ENCODE measurements around the gene FNDC11. TPM values are rescaled to one million over a fixed set of nuclear protein-coding genes. Genes with fewer than 3 reads are reported as not detected.
A peak's percentile ranks its signal among the peaks of the same experiment; 100 is the strongest.

Gene FNDC11
- total RNA-seq, 1 experiment from 2014 or later, result 1.4 TPM

GRCh38 chr20:63573647-63574131 is 19.7 kb downstream of the FNDC11 start:
- no peak for DNase-seq (ENCODE audit: low spot score)
- in situ Hi-C loops (cut with HindIII; ENCODE audit: low sequenced_read_pairs), result no loop called here

DNA sequence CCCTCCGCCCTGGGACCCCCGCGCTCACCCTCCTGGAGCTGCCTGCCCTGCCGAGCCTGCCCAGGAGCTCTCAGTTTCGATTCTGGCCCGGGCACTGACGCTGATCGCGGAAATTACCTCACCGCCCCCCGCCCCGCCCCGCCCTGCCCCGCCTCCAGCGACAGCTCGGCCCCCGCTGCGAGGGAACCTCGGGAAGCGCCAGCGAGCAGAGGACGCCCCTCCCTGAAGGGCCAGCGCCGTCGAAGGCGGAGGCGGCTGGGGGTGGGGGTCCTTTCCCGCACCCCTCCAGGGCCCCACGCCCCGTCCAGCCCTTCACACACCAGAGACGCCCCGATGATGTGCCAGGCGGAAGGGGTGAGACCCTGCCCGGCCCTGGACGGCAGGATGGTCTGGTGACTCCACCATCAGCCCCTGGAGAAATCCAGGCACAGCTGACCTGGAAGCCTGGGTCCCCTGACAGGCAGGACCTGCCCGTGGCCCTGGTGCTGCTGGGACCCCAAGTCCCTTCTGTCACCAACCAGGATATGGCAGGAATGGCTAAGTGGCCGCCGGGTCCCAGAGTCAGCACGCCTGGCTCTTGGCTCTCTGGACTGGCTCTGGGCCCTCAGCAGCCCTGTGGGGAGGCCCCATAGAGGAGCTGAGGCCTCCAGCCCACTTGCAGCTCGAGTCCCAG is 20.3 kb downstream of the FNDC11 start, which contains the start of gene HELZ2:
HELZ2 (minus strand) TSS at position 84 of the 673 bp plus-strand sequence. CDS start 1,854 bp downstream, outside the sequence.
- DNase-seq (ENCODE audit: low spot score), result no peak
- in situ Hi-C loops (cut with HindIII; ENCODE audit: low sequenced_read_pairs), result no loop called here

GRCh38 chr20:63574829-63575743 is 21.1 kb downstream of the FNDC11 start:
- DNase-seq (ENCODE audit: low spot score), result no peak
- in situ Hi-C loops (cut with HindIII; ENCODE audit: low sequenced_read_pairs), result no loop called here

- in situ Hi-C loops (cut with HindIII; ENCODE audit: low sequenced_read_pairs), result no loop called here
- no peak for DNase-seq (ENCODE audit: low spot score)
Observed at GRCh38 chr20:63576311-63576710, 22.4 kb downstream of the FNDC11 start.

DNA sequence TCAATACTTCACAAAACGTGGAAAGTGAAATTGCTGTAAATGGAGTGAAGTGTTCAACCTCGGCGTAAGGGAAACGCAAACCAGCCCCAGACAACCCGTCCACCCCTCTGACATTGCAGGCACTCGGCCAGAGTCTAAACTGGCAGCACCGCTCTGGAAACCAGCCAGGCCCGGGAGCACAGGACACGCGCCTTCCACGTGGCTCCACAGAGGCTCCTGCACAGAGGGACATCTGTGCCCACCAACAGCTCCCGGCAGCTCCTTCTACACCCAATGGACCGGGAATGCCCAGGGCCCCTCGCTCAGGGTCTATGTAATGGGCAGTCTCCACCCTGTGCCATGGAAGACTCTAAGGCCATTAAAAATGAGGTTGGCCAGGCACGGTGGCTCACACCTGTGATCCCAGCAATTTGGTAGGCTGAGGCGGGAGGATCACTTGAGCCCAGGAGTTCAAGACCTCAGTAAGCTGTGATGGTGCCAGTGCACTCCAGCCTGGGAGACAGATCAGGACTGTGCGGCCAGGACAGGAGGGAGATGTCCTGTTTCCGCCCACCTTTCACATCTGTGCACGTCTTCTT is 23.4 kb downstream of the FNDC11 start:
- in situ Hi-C loops (cut with HindIII; ENCODE audit: low sequenced_read_pairs), result no loop called here
- DNase-seq (ENCODE audit: low spot score), result peak; percentile 63

- in situ Hi-C loops (cut with HindIII; ENCODE audit: low sequenced_read_pairs), result no loop called here
- no peak for DNase-seq (ENCODE audit: low spot score)
Observed at GRCh38 chr20:63578224-63579016, 24.5 kb downstream of the FNDC11 start.

- in situ Hi-C loops (cut with HindIII; ENCODE audit: low sequenced_read_pairs), result no loop called here
- no peak for DNase-seq (ENCODE audit: low spot score)
Observed at GRCh38 chr20:63579017-63579694, 25.2 kb downstream of the FNDC11 start.

- DNase-seq (ENCODE audit: low spot score), result peak; percentile 76
- in situ Hi-C loops (cut with HindIII; ENCODE audit: low sequenced_read_pairs), result no loop called here
Observed at GRCh38 chr20:63580796-63581461, 27.0 kb downstream of the FNDC11 start.

GRCh38 chr20:63582382-63583063 is 28.6 kb downstream of the FNDC11 start:
- no peak for DNase-seq (ENCODE audit: low spot score)
- in situ Hi-C loops (cut with HindIII; ENCODE audit: low sequenced_read_pairs), result no loop called here

GRCh38 chr20:63585616-63586565 is 31.9 kb downstream of the FNDC11 start:
- DNase-seq (ENCODE audit: low spot score), result no peak
- in situ Hi-C loops (cut with HindIII; ENCODE audit: low sequenced_read_pairs), result no loop called here

GRCh38 chr20:63586797-63587196 is 32.8 kb downstream of the FNDC11 start:
- no peak for DNase-seq (ENCODE audit: low spot score)
- in situ Hi-C loops (cut with HindIII; ENCODE audit: low sequenced_read_pairs), result no loop called here

GRCh38 chr20:63587256-63587655 is 33.3 kb downstream of the FNDC11 start:
- no peak for DNase-seq (ENCODE audit: low spot score)
- in situ Hi-C loops (cut with HindIII; ENCODE audit: low sequenced_read_pairs), result no loop called here

- in situ Hi-C loops (cut with HindIII; ENCODE audit: low sequenced_read_pairs), result no loop called here
- no peak for DNase-seq (ENCODE audit: low spot score)
Observed at GRCh38 chr20:63587776-63588591, 34.0 kb downstream of the FNDC11 start.

DNA sequence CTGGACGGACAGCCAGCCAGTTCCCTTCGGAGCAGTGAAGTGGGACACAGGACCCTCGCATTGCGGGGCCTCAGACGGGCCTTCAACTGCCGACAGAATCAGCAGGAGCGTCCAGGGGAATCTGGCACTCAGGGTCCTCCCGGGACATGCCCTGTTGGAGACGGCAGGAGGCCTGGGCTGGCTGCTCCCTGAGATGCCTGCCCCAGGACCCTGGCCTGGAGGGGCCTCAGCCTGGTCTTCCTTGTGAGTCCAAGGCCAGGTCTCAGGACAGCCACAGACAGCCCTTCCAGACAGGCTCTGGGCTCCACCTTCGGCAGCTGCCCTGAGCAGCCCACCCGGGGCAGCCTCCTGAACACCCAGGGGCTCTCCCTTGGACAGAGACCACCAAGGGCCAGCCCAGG is 34.7 kb downstream of the FNDC11 start:
- no peak for DNase-seq (ENCODE audit: low spot score)
- in situ Hi-C loops (cut with HindIII; ENCODE audit: low sequenced_read_pairs), result no loop called here

- in situ Hi-C loops (cut with HindIII; ENCODE audit: low sequenced_read_pairs), result no loop called here
- no peak for DNase-seq (ENCODE audit: low spot score)
Observed at GRCh38 chr20:63589261-63590217, 35.6 kb downstream of the FNDC11 start.
